ENCODE measurements around the gene DYNC2H1. TPM values are rescaled to one million over a fixed set of nuclear protein-coding genes. Genes with fewer than 3 reads are reported as not detected.

Gene DYNC2H1
- total RNA-seq, 2 donors from 2014 or later: 2.1 to 2.8 TPM

DNA sequence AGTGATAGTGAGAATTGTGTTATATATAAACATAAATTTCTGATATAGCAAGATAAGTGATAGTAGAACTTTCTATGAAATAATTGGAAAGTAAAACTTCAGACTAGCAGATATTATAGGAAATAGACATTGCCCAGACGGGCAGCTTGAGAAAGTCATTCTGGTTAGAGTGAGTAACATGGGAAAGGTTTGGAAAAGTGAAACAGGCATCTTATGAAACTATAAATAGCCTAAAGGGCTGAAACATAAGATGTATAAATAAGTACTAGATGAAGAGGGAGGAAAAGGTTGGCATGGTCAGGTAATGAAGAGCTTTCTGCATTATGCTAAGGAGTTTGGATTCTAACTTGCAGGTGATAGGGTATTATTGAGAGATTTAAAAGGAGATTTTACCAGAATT is 101.3 kb downstream of the DYNC2H1 start:
- H3K36me3 ChIP-seq: no peaks in the 10 kb centered on the region
- no peak overlapping the region for H3K4me3 ChIP-seq
- intact Hi-C loops (cut with DNase I): no loop called here
- H3K9ac ChIP-seq (ENCODE audit: low read depth in 2 of 2, low read length in 2 of 2): no peak overlapping the region
- no peaks in the 10 kb centered on the region for H3K9me3 ChIP-seq
- no peaks in the 10 kb centered on the region for H3K4me1 ChIP-seq
- H3K27me3 ChIP-seq: no peaks in the 10 kb centered on the region
- DNase-seq: no peak
- TF ChIP-seq, protein P1, sequence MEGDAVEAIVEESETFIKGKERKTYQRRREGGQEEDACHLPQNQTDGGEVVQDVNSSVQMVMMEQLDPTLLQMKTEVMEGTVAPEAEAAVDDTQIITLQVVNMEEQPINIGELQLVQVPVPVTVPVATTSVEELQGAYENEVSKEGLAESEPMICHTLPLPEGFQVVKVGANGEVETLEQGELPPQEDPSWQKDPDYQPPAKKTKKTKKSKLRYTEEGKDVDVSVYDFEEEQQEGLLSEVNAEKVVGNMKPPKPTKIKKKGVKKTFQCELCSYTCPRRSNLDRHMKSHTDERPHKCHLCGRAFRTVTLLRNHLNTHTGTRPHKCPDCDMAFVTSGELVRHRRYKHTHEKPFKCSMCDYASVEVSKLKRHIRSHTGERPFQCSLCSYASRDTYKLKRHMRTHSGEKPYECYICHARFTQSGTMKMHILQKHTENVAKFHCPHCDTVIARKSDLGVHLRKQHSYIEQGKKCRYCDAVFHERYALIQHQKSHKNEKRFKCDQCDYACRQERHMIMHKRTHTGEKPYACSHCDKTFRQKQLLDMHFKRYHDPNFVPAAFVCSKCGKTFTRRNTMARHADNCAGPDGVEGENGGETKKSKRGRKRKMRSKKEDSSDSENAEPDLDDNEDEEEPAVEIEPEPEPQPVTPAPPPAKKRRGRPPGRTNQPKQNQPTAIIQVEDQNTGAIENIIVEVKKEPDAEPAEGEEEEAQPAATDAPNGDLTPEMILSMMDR (IDR thresholded peaks at IDR 0.05): no peak
- H3K27ac ChIP-seq: no peak overlapping the region

DNA sequence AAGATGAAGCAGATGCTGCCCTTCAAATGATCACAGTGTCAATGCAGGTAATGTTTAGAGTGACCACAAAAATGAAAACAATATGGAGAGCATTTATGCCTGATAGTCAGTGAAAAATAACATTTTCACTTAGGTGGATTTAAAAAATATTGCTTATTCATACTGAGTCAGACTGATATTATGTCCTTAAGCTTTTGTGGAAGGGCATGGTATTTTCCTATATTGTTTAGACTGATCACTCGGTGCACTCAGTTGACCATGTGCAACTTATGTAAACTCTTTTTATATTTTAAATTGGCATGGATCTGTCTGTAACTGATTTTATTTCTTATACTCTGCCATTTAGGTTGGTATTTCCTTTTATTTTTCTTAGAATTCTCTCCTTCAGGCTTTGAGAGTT is 106.6 kb downstream of the DYNC2H1 start:
- TF ChIP-seq, protein P1 (IDR thresholded peaks at IDR 0.05): no peak
- Histone ChIP-seq H3K27me3 (no peaks in the 10 kb centered on the region), H3K36me3 (no peaks in the 10 kb centered on the region), H3K4me1 (no peaks in the 10 kb centered on the region), H3K9ac (ENCODE audit: low read depth in 2 of 2, low read length in 2 of 2) (no peak overlapping the region), H3K4me3 (no peak overlapping the region), H3K27ac (no peak overlapping the region), H3K9me3 (no peaks in the 10 kb centered on the region)
- intact Hi-C loops (cut with DNase I): no loop called here
- no peak for DNase-seq

DNA sequence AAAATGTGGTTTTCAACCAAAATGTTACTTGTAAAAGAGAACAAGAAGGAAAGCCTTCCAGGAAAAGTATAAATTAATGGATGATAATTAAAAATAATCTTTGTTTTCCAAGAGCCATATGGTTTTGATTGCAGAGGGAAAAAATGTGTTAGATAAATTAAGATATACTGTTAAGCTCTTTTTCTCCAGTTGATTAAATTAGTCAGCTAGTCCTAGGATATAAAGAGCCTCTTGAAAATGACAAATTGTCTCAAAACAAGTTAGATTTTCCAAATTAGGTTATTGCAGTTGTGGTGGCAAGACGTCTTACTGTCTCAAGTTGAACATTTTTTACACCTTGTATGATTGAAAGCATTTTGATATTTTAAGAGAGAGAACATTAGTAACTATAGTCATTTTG is 110.9 kb downstream of the DYNC2H1 start:
- DNase-seq: no peak
- Histone ChIP-seq H3K4me3 (no peak overlapping the region), H3K27ac (no peak overlapping the region), H3K4me1 (no peaks in the 10 kb centered on the region), H3K9me3 (no peaks in the 10 kb centered on the region), H3K36me3 (no peaks in the 10 kb centered on the region), H3K9ac (ENCODE audit: low read depth in 2 of 2, low read length in 2 of 2) (no peak overlapping the region), H3K27me3 (no peaks in the 10 kb centered on the region)
- intact Hi-C loops (cut with DNase I): no loop called here
- TF ChIP-seq, protein P1 (IDR thresholded peaks at IDR 0.05): no peak

DNA sequence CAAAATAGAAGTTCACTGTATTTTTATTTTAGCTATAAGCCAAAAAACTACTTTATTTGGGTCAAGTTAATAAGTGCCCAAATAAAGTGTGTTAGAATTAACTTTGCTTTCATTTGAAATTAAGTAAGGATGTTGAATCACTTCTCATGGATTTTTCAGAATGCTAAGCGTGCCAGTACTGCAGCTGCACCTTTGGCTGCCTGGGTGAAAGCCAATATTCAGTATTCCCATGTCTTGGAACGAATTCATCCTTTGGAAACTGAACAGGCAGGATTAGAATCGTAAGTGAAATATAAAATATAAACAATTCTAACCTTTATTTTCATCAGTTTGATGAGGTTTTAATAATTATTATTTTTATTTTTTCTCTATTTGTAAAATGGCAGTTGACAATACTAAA is 113.6 kb downstream of the DYNC2H1 start:
- TF ChIP-seq, protein P1 (IDR thresholded peaks at IDR 0.05): no peak
- Histone ChIP-seq H3K27me3 (no peaks in the 10 kb centered on the region), H3K9me3 (no peaks in the 10 kb centered on the region), H3K4me1 (no peaks in the 10 kb centered on the region), H3K4me3 (no peak overlapping the region), H3K27ac (no peak overlapping the region), H3K36me3 (no peaks in the 10 kb centered on the region), H3K9ac (ENCODE audit: low read depth in 2 of 2, low read length in 2 of 2) (no peak overlapping the region)
- intact Hi-C loops (cut with DNase I): no loop called here
- DNase-seq: no peak

DNA sequence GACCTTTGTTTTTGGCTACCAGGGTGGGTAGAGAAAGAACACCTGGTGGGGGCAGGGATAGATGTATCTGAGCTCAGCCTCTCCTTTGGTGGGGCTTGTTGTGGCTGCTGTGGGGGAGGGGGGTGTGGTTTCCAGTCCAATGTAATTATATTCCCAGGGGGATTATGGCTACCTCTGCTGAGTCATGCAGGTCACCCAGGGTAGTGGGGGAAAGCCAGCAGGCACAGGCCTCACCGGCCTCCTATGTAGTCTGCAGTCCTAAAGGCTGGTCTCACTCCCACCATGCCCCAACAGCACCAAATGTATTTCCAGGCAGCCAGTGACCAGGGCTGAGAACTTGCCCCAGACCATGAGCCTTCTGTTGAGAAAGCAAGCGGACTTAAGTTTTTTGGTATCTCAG is 119.6 kb downstream of the DYNC2H1 start:
- Histone ChIP-seq H3K36me3 (no peaks in the 10 kb centered on the region), H3K27ac (no peak overlapping the region), H3K4me1 (no peaks in the 10 kb centered on the region), H3K9ac (ENCODE audit: low read depth in 2 of 2, low read length in 2 of 2) (no peak overlapping the region), H3K9me3 (no peaks in the 10 kb centered on the region), H3K27me3 (no peaks in the 10 kb centered on the region), H3K4me3 (no peak overlapping the region)
- DNase-seq: no peak
- intact Hi-C loops (cut with DNase I): no loop called here
- TF ChIP-seq, protein P1 (IDR thresholded peaks at IDR 0.05): no peak

DNA sequence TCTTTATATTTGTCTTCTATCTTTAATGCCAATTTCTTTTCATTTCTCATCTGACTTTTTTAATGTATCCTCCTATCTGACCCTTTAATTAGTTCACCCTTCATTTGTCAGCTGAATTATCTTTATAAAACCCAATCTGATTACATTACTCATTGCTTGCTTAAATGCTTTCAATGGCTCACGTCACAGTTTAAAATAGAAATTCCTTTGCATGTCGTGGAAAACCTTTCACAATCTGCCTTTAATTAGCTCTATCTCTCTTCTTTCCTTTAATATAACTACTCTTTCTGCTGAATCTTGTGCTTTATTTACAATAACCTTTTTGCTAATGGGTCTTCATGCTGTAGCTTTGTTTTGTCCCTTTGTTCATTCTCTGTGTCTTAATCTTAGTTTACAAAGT is 125.7 kb downstream of the DYNC2H1 start:
- H3K27ac ChIP-seq: no peak overlapping the region
- no peak for DNase-seq
- no peak overlapping the region for H3K9ac ChIP-seq (ENCODE audit: low read depth in 2 of 2, low read length in 2 of 2)
- no peaks in the 10 kb centered on the region for H3K9me3 ChIP-seq
- no peaks in the 10 kb centered on the region for H3K4me1 ChIP-seq
- intact Hi-C loops (cut with DNase I): no loop called here
- no peaks in the 10 kb centered on the region for H3K36me3 ChIP-seq
- TF ChIP-seq, protein P1 (IDR thresholded peaks at IDR 0.05): no peak
- H3K4me3 ChIP-seq: no peak overlapping the region
- no peaks in the 10 kb centered on the region for H3K27me3 ChIP-seq
